A549 (cell line): ENCODE data around the gene HOXC11. TPM values are rescaled to one million over a fixed set of nuclear protein-coding genes. Genes with fewer than 3 reads are reported as not detected.

Experiments used
- ATAC-seq, 2 experiments: fragments of 200-7000 bp in 1 of 2; fragments of >200 bp in 1 of 2; cut with Nextera tagmentation in 1 of 2; cut with Tn5 transposase in 1 of 2; 3 replicates each; pipeline versions ENCODE4 v1.8.0 to v1.9.1; 2018 to 2020; ENCODE audit warnings: mild to moderate bottlenecking in 1 of 2, moderate library complexity in 1 of 2
- CTCF ChIA-PET: fragments of 300-600 bp; sonication (Branson Sonifier 250); formaldehyde crosslinking; extraction: SDS; loops from one replicate; lab custom pipeline; 2021; ENCODE audit warnings: antibody characterized with exemption, inconsistent platforms; lab: Yijun Ruan, JAX
- POLR2A ChIA-PET: fragments of 350-600 bp; formaldehyde crosslinking; extraction: SDS; loops from one replicate; lab custom pipeline; 2021; ENCODE audit warnings: antibody characterized with exemption, inconsistent platforms; lab: Yijun Ruan, JAX
- DNase-seq, 2 experiments: peaks; one replicate each; pipeline versions ENCODE4 v3.0.0 to v3.0.0-alpha.2; 2011 to 2016; ENCODE audit warnings: low read depth in 1 of 2, low spot score in 1 of 2
- FAIRE-seq: peaks from 2 replicates; lab custom pipeline; 2011; peaks lifted over from hg19 to GRCh38; lab: Jason Lieb, UNC
- H3K27ac ChIP-seq, 2 experiments: fragments of >200 bp; sonication (Bioruptor Twin); formaldehyde crosslinking; 3 replicates each; pipeline ENCODE4 v1.5.1; 2016 to 2017
- H3K4me1 ChIP-seq: fragments of >200 bp; sonication (Bioruptor Twin); formaldehyde crosslinking; 3 replicates; pipeline ENCODE4 v1.6.1; 2016
- H3K4me2 ChIP-seq: fragments of >200 bp; sonication (Bioruptor Twin); formaldehyde crosslinking; 3 replicates; pipeline ENCODE4 v1.6.1; 2016
- H3K4me3 ChIP-seq: fragments of >200 bp; sonication (Bioruptor Twin); formaldehyde crosslinking; 3 replicates; pipeline ENCODE4 v1.5.1; 2016
- H3K9me3 ChIP-seq: fragments of >200 bp; sonication (Bioruptor Twin); formaldehyde crosslinking; 3 replicates; pipeline ENCODE4 v1.6.1; 2016
- CBX8 ChIP-seq: fragments of 200-600 bp; sonication (generic); IDR thresholded peaks from 2 replicates; pipeline ENCODE4 v1.6.1; 2016
- GATA3 ChIP-seq: IDR thresholded peaks from 2 replicates; pipeline ENCODE4 v1.6.1; 2012; ENCODE audit warnings: borderline replicate concordance
- HEYL ChIP-seq: fragments of 250-450 bp; sonication (Bioruptor Pico); IDR thresholded peaks from 2 replicates; pipeline ENCODE4 v1.8.0; 2021; ENCODE audit warnings: mild to moderate bottlenecking, moderate library complexity
- HOXA7 ChIP-seq: fragments of 250-450 bp; sonication (Bioruptor Pico); IDR thresholded peaks from 2 replicates; pipeline ENCODE4 v1.5.0; 2020; ENCODE audit warnings: mild to moderate bottlenecking, moderate library complexity
- HOXB13 ChIP-seq: fragments of 250-450 bp; sonication (Bioruptor Pico); IDR thresholded peaks from 2 replicates; pipeline ENCODE4 v1.5.0; 2020; ENCODE audit warnings: low read depth, mild to moderate bottlenecking, moderate library complexity
- HOXB5 ChIP-seq: fragments of 250-450 bp; sonication (Bioruptor Pico); IDR thresholded peaks from 2 replicates; pipeline ENCODE4 v1.5.0; 2020; ENCODE audit warnings: mild to moderate bottlenecking, moderate library complexity
- JUN ChIP-seq, 2 experiments: fragments of >200 bp; sonication (Bioruptor Twin); formaldehyde crosslinking; IDR thresholded peaks; 2 replicates in 1 of 2; 3 replicates in 1 of 2; pipeline ENCODE4 v1.6.1; 2016 to 2017
- JUNB ChIP-seq: fragments of >200 bp; sonication (Bioruptor Twin); formaldehyde crosslinking; IDR thresholded peaks from 2 replicates; pipeline ENCODE4 v1.6.1; 2016
- KDM1A ChIP-seq: fragments of 200-600 bp; sonication (generic); IDR thresholded peaks from 2 replicates; pipeline ENCODE4 v1.6.1; 2016; ENCODE audit warnings: low read depth, mild to moderate bottlenecking
- MAFK ChIP-seq: fragments of 450-650 bp; IDR thresholded peaks from 2 replicates; pipeline ENCODE4 v1.6.1; 2014; ENCODE audit not compliant: partially characterized antibody
- NFE2L2 ChIP-seq: fragments of 150-350 bp; conservative IDR thresholded peaks from 2 replicates; pipeline ENCODE4 v1.6.1; 2014; ENCODE audit warnings: low read length
- NPAS2 ChIP-seq: fragments of 250-450 bp; sonication (Bioruptor Pico); IDR thresholded peaks from 2 replicates; pipeline ENCODE4 v1.8.0; 2022; ENCODE audit warnings: mild to moderate bottlenecking, moderate library complexity, borderline replicate concordance
- PBX3 ChIP-seq: IDR thresholded peaks from 2 replicates; pipeline ENCODE4 v1.6.1; 2012
- SMC3 ChIP-seq: fragments of >200 bp; sonication (Bioruptor Twin); formaldehyde crosslinking; IDR thresholded peaks from 3 replicates; pipeline ENCODE4 v1.6.1; 2018; ENCODE audit warnings: inconsistent platforms
- SREBF2 ChIP-seq: fragments of 450-650 bp; IDR thresholded peaks from 2 replicates; pipeline ENCODE4 v1.6.1; 2014; ENCODE audit warnings: mild to moderate bottlenecking, moderate library complexity
- TFCP2L1 ChIP-seq: fragments of 250-450 bp; sonication (Bioruptor Pico); IDR thresholded peaks from 2 replicates; pipeline ENCODE4 v1.5.0; 2021; ENCODE audit warnings: mild to moderate bottlenecking
- ZNF302 ChIP-seq: fragments of 250-450 bp; sonication (Bioruptor Pico); IDR thresholded peaks from 2 replicates; pipeline ENCODE4 v1.9.0; 2021; ENCODE audit warnings: inconsistent platforms, mild to moderate bottlenecking, moderate library complexity
- ZSCAN20 ChIP-seq: fragments of 250-450 bp; sonication (Bioruptor Pico); IDR thresholded peaks from 2 replicates; pipeline ENCODE4 v1.8.0; 2022; ENCODE audit warnings: mild to moderate bottlenecking, moderate library complexity
- WGBS: methylation state at CpG from one replicate; pipeline ENCODE4 v1.1.6; 2017; ENCODE audit errors: missing lambda C conversion rate; 5-methylcytosine and 5-hydroxymethylcytosine counted together
- polyA plus RNA-seq, 4 experiments: library from polyadenylated mRNA; depleted of rRNA in 3 of 4; stranded (reverse); fragments of >200 nt; fragmentation: RNase III in 1 of 4; extraction: RNeasy Plus Mini Kit Qiagen cat#74134 plus additional on column Dnase treatment in 1 of 4; gene quantifications; 2 replicates in 3 of 4; 3 replicates in 1 of 4; pipeline ENCODE4 v1.2.3, GENCODE V29; 2011 to 2017
- TF ChIP-seq, protein P1 (sequence below): IDR thresholded peaks from 2 replicates; pipeline ENCODE4 v1.6.1; 2012; ENCODE audit warnings: low read depth, borderline replicate concordance
- TF ChIP-seq, protein P2 (sequence below): fragments of >200 bp; sonication (Bioruptor Twin); formaldehyde crosslinking; IDR thresholded peaks from 2 replicates; pipeline ENCODE4 v1.6.1; 2016

The HOXC11 gene
- polyA plus RNA-seq, 2 of the 4 experiments (the other 2 are of a cell fraction): 0.45 to 0.58 TPM

DNA sequence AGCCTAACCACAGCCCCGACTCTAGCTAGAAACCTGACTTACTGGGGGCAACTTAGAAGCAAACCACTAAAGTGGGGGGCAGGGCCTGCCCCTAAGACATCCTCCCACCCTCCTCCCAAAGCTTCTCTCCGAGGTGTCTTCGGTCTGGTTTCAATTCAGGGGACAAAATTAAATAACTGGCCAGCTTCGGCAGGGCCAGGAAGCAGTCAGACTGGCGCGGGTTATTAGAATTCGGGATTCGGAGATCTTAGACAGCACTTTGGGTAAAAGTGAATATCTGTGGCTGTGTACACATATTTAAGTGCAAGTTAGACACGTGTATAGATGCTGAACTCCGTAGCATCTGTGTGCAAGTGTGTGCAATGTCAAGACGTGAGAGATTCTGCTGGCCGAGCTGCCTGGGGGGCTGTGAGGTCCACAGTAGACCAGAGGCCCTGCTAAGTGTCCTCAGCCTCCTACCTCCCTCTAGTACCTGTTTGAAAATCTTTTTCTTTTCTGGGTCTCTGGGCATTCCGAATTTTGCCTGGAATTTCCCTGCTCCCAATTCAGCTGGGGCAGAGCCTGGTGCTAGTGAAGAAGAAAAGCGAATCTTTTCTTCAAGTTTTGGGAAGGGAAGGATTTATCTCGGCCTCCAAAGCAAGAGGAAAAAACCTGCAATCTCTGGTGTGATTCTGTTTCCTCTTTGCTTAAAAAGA lies 8.0 kb downstream of the HOXC11 start:
- no peaks in the 10 kb centered on the region for H3K9me3 ChIP-seq
- TF ChIP-seq TFCP2L1 (no peak), GATA3 (no peak), PBX3 (no peak), SMC3 (no peak), HEYL (CRISPR knock-in tag) (no peak), ZNF302 (CRISPR knock-in tag) (no peak), MAFK (no peak), CBX8 (no peak), SREBF2 (no peak)
- TF ChIP-seq, protein P1, sequence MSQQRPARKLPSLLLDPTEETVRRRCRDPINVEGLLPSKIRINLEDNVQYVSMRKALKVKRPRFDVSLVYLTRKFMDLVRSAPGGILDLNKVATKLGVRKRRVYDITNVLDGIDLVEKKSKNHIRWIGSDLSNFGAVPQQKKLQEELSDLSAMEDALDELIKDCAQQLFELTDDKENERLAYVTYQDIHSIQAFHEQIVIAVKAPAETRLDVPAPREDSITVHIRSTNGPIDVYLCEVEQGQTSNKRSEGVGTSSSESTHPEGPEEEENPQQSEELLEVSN: no peak
- 79% methylated on average over 15 of the region's 15 CpGs for WGBS
- no peak overlapping the region for H3K4me2 ChIP-seq
- ChIA-PET CTCF (interaction anchor here (1.1 to 1.6 kb wide), 3 partner anchors 227 to 234 kb away, joined by 3 to 5 read pairs (median 3); no protein-coding TSS in a partner anchor), POLR2A (no interaction called here)
- DNase-seq (no peak), ATAC-seq (no peak), FAIRE-seq (no peak)
- no peak overlapping the region for H3K4me3 ChIP-seq
- H3K4me1 ChIP-seq: peaks cover 32% of the 10 kb centered on the region
- no peak overlapping the region for H3K27ac ChIP-seq

GRCh38 chr12:53981634-53982565 lies 9.0 kb downstream of the HOXC11 start:
- ATAC-seq: no peak
- no peak overlapping the region for H3K4me2 ChIP-seq
- H3K4me1 ChIP-seq: peaks cover 32% of the 10 kb centered on the region
- TF ChIP-seq HOXB5 (CRISPR knock-in tag) (no peak), NFE2L2 (no peak), KDM1A (no peak), JUNB (no peak), ZSCAN20 (no peak), HOXB13 (CRISPR knock-in tag) (no peak), HOXA7 (CRISPR knock-in tag) (no peak), JUN (IDR thresholded peaks at IDR 0.05) (no peak), MAFK (no peak), NPAS2 (CRISPR knock-in tag) (no peak)
- TF ChIP-seq, protein P2, sequence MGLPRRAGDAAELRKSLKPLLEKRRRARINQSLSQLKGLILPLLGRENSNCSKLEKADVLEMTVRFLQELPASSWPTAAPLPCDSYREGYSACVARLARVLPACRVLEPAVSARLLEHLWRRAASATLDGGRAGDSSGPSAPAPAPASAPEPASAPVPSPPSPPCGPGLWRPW: no peak
- TF ChIP-seq, protein P1: no peak
- 0 out of 6 replicates have a peak overlapping the region, but pooled peaks of 1 of the 2 experiments have one; percentile 2 for H3K27ac ChIP-seq
- no peak for DNase-seq
- 81% methylated on average over 30 of the region's 30 CpGs for WGBS
- H3K9me3 ChIP-seq: no peaks in the 10 kb centered on the region
- no peak for FAIRE-seq
- H3K4me3 ChIP-seq: no peak overlapping the region
- ChIA-PET POLR2A (no interaction called here), CTCF (interaction anchor here (0.7 to 1.6 kb wide), 4 partner anchors 226 to 233 kb away, joined by 3 to 5 read pairs (median 3); no protein-coding TSS in a partner anchor)
